GM08714 (cell line): ENCODE data around the gene ERICH6.
A peak's percentile ranks its signal among the peaks of the same experiment; 100 is the strongest.

Source experiments
- H3K4me3 ChIP-seq: fragments of 200-500 bp; sonication (Bioruptor generic); 2 replicates; pipeline ENCODE4 v1.5.1; 2014; ENCODE audit warnings: mild to moderate bottlenecking, low read length, inconsistent platforms
- ZNF274 ChIP-seq: IDR thresholded peaks from 2 replicates; pipeline ENCODE4 v1.6.1; 2012; ENCODE audit warnings: mild to moderate bottlenecking, low read depth, low read length

ERICH6 gene

GRCh38 chr3:150727653-150728502 lies 24.2 kb upstream of the ERICH6 start:
- no peak overlapping the region for H3K4me3 ChIP-seq
- no peak for TF ChIP-seq ZNF274

- TF ChIP-seq ZNF274, result no peak
- no peak overlapping the region for H3K4me3 ChIP-seq
These were observed 21.8 kb upstream of the ERICH6 start for GRCh38 chr3:150725548-150725947.

GRCh38 chr3:150723946-150724345 lies 20.2 kb upstream of the ERICH6 start:
- no peak overlapping the region for H3K4me3 ChIP-seq
- TF ChIP-seq ZNF274, result no peak

- H3K4me3 ChIP-seq, result no peak overlapping the region
- TF ChIP-seq ZNF274, result no peak
These were observed 18.5 kb upstream of the ERICH6 start for GRCh38 chr3:150722267-150722666.

GRCh38 chr3:150721285-150722130 lies 17.8 kb upstream of the ERICH6 start:
- no peak overlapping the region for H3K4me3 ChIP-seq
- no peak for TF ChIP-seq ZNF274

- H3K4me3 ChIP-seq, result no peak overlapping the region
These were observed 16.7 kb upstream of the ERICH6 start for GRCh38 chr3:150720444-150720843.

GRCh38 chr3:150710097-150710496 lies 6.4 kb upstream of the ERICH6 start:
- TF ChIP-seq ZNF274, result no peak
- no peak overlapping the region for H3K4me3 ChIP-seq

More at GRCh38 chr3:150720444-150720843, 16.7 kb upstream of the ERICH6 start:
- no peak for TF ChIP-seq ZNF274

GRCh38 chr3:150703299-150703755 lies 393 bp downstream of the ERICH6 start:
- H3K4me3 ChIP-seq, result peak overlapping the region; percentile 72; the same call in 1 of the 2 replicates
- no peak for TF ChIP-seq ZNF274

- no peak overlapping the region for H3K4me3 ChIP-seq
- no peak for TF ChIP-seq ZNF274
These were observed 4.6 kb downstream of the ERICH6 start for GRCh38 chr3:150699068-150699639.

- H3K4me3 ChIP-seq, result no peak overlapping the region
- no peak for TF ChIP-seq ZNF274
These were observed 6.1 kb downstream of the ERICH6 start for GRCh38 chr3:150697646-150698045.

- no peak for TF ChIP-seq ZNF274
- H3K4me3 ChIP-seq, result no peak overlapping the region
These were observed 12.2 kb downstream of the ERICH6 start for GRCh38 chr3:150691414-150692040.

- no peak for TF ChIP-seq ZNF274
- H3K4me3 ChIP-seq, result no peak overlapping the region
These were observed 16.1 kb downstream of the ERICH6 start for GRCh38 chr3:150687613-150688012.

- no peak overlapping the region for H3K4me3 ChIP-seq
- no peak for TF ChIP-seq ZNF274
These were observed 20.9 kb downstream of the ERICH6 start for GRCh38 chr3:150682824-150683223.

- no peak overlapping the region for H3K4me3 ChIP-seq
- no peak for TF ChIP-seq ZNF274
These were observed 21.4 kb downstream of the ERICH6 start for GRCh38 chr3:150682279-150682678.
